Spleen (tissue), 11 donors: ENCODE measurements around the gene BABAM2. TPM values are rescaled to one million over a fixed set of nuclear protein-coding genes. Genes with fewer than 3 reads are reported as not detected.

Experiments used
- DNase-seq: peaks from one replicate; pipeline ENCODE4 v3.0.0-alpha.2; 2020
- H3K27ac ChIP-seq, 8 donors: fragments of 200-600 bp; sonication (generic) in 7 of 8; 1 replicate in 4 of 8; 2 replicates in 4 of 8; pipeline versions ENCODE4 v1.5.0 to v1.8.0; 2016 to 2021; ENCODE audit warnings: inconsistent platforms in 4 of 8, mild to moderate bottlenecking in 4 of 8, moderate library complexity in 1 of 8
- H3K27me3 ChIP-seq, 7 donors: fragments of 200-600 bp; sonication (generic) in 6 of 7; replicated peaks in 1 of 7; 1 replicate in 4 of 7; 2 replicates in 3 of 7; pipeline versions ENCODE4 v1.5.0 to v1.8.0; 2016 to 2021; ENCODE audit warnings: inconsistent platforms in 3 of 7, mild to moderate bottlenecking in 1 of 7
- H3K36me3 ChIP-seq, 6 donors: fragments of 200-600 bp; sonication (generic) in 5 of 6; 1 replicate in 4 of 6; 2 replicates in 2 of 6; pipeline versions ENCODE4 v1.5.0 to v1.8.0; 2016 to 2021; ENCODE audit warnings: inconsistent platforms in 2 of 6
- H3K4me1 ChIP-seq, 6 donors: fragments of 200-600 bp; sonication (generic) in 5 of 6; 1 replicate in 3 of 6; 2 replicates in 3 of 6; pipeline versions ENCODE4 v1.5.0 to v1.8.0; 2016 to 2021; ENCODE audit warnings: inconsistent platforms in 3 of 6
- H3K4me3 ChIP-seq, 8 donors: fragments of 200-600 bp; sonication (generic) in 7 of 8; 1 replicate in 4 of 8; 2 replicates in 4 of 8; pipeline versions ENCODE4 v1.5.0 to v1.8.0; 2016 to 2021; ENCODE audit warnings: inconsistent platforms in 4 of 8, mild to moderate bottlenecking in 4 of 8, moderate library complexity in 2 of 8
- H3K9me3 ChIP-seq, 8 donors: fragments of 200-600 bp; sonication (generic) in 7 of 8; 1 replicate in 4 of 8; 2 replicates in 4 of 8; pipeline versions ENCODE4 v1.5.0 to v1.8.0; 2016 to 2021; ENCODE audit warnings: inconsistent platforms in 4 of 8
- POLR2A ChIP-seq, 3 donors: fragments of 450-650 bp; IDR thresholded peaks; one replicate each; pipeline ENCODE4 v1.5.1; 2017; ENCODE audit warnings: antibody characterized with exemption in 3 of 3, mild to moderate bottlenecking in 1 of 3
- POLR2AphosphoS5 ChIP-seq, 3 donors: sonication (generic); formaldehyde crosslinking; IDR thresholded peaks; one replicate each; pipeline ENCODE4 v1.5.1; 2017; ENCODE audit warnings: antibody characterized with exemption in 3 of 3
- WGBS, 5 donors: extraction: QIAGEN DNeasy Blood & Tissue Kit in 3 of 5; methylation state at CpG; one replicate each; pipeline versions ENCODE4 v1.1.5 to v1.1.7; 2013 to 2018; 5-methylcytosine and 5-hydroxymethylcytosine counted together
- intact Hi-C: fragments of 100-400 bp; cut with DNase I; formaldehyde crosslinking; loops from one replicate; pipeline ENCODE4 v1.15.0; 2023; ENCODE audit warnings: low total_unique reads
- polyA plus RNA-seq, 3 donors: library from polyadenylated mRNA; stranded (reverse); fragments of 200-250 nt; gene quantifications; one replicate each; pipeline ENCODE4 v1.2.1, GENCODE V29; 2013
- total RNA-seq, 7 donors: library from RNA; depleted of rRNA in 3 of 7; stranded (reverse); fragments of >200 nt in 3 of 7; fragmentation: NEBNext Ultra II Directional in 4 of 7; extraction: Animal tissue kit (Norgen Biotek cat#: 25700) in 4 of 7; gene quantifications; one replicate each; pipeline versions ENCODE4 v1.1.0 to v1.2.1, GENCODE V29; 2016 to 2021
- TF ChIP-seq, protein P1 (sequence below), 11 experiments: fragments of 200-600 bp in 7 of 11; fragments of 450-650 bp in 4 of 11; sonication (generic) in 4 of 11; IDR thresholded peaks in 8 of 11; conservative IDR thresholded peaks in 3 of 11; 1 replicate in 7 of 11; 2 replicates in 4 of 11; pipeline versions ENCODE4 v1.4.0 to v1.8.0; 2016 to 2021; ENCODE audit warnings: antibody characterized with exemption in 11 of 11, inconsistent platforms in 4 of 11, mild to moderate bottlenecking in 1 of 11
- donor health status: healthy with polysubstance abuse.
- donor health status: DM: no; HTN: no; CAD: no; lungs with moderate emphysema.
- donor health status: DM: no; HTN: no; CAD: no.
- donor health status: Bipolar disorder and iron deficiency.
- donor health status: healthy.
- donor health status: DM: no; HTN: no; CAD: no.
- donor health status: DM: yes; HTN: yes; CAD: no.

Gene BABAM2
- total and polyA plus RNA-seq, 10 donors, result 16.1 to 70.1 (median 55.0) TPM

DNA sequence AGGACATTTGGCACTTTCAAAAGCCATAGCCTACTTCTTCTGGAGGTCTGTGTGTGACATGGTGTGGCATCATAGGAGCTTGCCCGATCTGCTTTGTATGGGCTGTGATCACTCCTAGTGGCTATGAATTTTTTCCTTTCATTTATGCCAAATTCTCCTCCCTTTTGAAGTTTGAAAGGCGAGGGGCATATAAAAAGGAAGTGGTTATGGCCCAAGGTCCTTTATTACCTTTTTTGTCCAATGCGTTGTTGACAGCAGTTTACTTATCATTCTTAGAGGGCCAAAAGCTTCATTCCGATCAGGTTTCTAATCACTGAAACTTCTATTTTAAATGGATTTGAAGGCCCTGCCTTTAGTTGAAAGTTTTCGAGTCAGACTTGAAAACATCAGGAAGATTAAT, 277.8 kb downstream of the BABAM2 start:
- Histone ChIP-seq H3K4me3 (no peak overlapping the region), H3K4me1 (peaks cover 0 to 5% (median 0%) of the 10 kb centered on the region in 6 donors), H3K27ac (no peak overlapping the region), H3K9me3 (no peaks in the 10 kb centered on the region), H3K27me3 (no peaks in the 10 kb centered on the region), H3K36me3 (no peaks in the 10 kb centered on the region)
- intact Hi-C loops, result no loop called here
- WGBS, 5 donors, result 81 to 89% (median 83%) methylated on average over 5 of the region's 5 CpGs
- DNase-seq, result no peak
- TF ChIP-seq POLR2A (IDR thresholded peaks at IDR 0.05), result no peak
- TF ChIP-seq, protein P1, sequence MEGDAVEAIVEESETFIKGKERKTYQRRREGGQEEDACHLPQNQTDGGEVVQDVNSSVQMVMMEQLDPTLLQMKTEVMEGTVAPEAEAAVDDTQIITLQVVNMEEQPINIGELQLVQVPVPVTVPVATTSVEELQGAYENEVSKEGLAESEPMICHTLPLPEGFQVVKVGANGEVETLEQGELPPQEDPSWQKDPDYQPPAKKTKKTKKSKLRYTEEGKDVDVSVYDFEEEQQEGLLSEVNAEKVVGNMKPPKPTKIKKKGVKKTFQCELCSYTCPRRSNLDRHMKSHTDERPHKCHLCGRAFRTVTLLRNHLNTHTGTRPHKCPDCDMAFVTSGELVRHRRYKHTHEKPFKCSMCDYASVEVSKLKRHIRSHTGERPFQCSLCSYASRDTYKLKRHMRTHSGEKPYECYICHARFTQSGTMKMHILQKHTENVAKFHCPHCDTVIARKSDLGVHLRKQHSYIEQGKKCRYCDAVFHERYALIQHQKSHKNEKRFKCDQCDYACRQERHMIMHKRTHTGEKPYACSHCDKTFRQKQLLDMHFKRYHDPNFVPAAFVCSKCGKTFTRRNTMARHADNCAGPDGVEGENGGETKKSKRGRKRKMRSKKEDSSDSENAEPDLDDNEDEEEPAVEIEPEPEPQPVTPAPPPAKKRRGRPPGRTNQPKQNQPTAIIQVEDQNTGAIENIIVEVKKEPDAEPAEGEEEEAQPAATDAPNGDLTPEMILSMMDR (IDR thresholded peaks at IDR 0.05 in 8 of 11, conservative IDR thresholded peaks at IDR 0.05 in 3 of 11), result no peak
- no peak for TF ChIP-seq POLR2AphosphoS5 (IDR thresholded peaks at IDR 0.05)

DNA sequence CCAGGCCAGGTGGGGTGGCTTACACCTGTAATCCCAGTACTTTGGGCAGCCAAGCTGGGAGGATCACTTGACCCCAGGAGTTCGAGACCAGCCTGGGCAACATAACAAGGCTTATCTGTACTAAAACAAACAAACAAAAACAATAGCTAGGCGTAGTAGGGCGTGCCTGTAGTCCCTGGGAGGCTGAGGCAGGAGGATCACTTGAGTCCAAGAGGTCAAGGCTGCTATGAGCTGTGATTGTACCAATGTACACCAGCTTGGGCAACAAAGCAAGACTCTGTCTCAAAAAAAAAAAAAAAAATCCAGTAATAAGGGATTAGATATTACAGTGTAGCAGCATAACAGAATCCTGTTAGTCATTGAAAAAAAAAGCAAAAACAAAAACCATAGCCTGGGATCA, 279.0 kb downstream of the BABAM2 start:
- no peak for DNase-seq
- Histone ChIP-seq H3K4me3 (no peak overlapping the region), H3K9me3 (no peaks in the 10 kb centered on the region), H3K36me3 (no peaks in the 10 kb centered on the region), H3K27me3 (no peaks in the 10 kb centered on the region), H3K27ac (no peak overlapping the region), H3K4me1 (peaks cover 0 to 5% (median 0%) of the 10 kb centered on the region in 6 donors)
- no peak for TF ChIP-seq POLR2AphosphoS5 (IDR thresholded peaks at IDR 0.05)
- TF ChIP-seq, protein P1 (IDR thresholded peaks at IDR 0.05 in 8 of 11, conservative IDR thresholded peaks at IDR 0.05 in 3 of 11), result no peak
- TF ChIP-seq POLR2A (IDR thresholded peaks at IDR 0.05), result no peak
- intact Hi-C loops, result no loop called here
- 70 to 96% (median 82%) methylated on average over 3 of the region's 3 CpGs for WGBS, 5 donors

DNA sequence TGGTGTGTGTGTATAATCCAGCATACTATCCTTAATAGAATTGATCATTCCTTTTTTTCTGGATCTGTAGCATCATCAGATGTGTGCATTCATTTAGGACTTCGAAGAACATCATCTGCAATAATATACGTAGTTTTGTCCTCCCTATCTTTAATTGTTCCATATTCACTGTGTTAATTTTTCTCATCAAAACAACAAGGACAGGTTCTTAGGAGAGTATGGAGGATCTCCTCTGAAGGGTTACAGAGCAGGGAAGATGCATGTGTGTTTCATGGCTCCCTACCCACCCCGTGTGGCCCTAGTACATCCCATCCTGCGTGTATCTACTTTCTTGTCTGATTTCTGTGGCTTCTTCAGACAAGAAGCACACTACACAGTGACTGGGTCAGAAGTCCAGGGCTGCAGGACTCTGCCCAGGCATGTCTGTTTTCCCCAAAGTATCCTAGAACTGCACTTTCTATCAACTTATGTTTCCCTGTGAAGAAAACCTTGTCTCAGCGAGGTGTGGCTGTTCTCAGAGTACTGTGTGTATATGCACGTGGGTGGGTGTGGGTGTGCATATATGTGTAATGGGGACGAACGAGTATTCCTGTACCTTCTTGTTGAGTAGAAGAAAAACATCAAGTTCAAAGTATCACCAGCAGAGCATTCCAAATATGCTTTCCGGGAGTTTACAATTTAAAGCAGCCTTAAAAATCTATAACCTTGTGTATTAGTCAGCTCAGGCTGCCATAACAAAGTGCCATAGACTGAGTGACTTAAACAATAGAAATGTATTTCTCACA, 281.8 kb downstream of the BABAM2 start:
- intact Hi-C loops, result no loop called here
- Histone ChIP-seq H3K4me1 (no peaks in the 10 kb centered on the region), H3K27ac (no peak overlapping the region), H3K9me3 (peaks cover 5 to 22% (median 15%) of the 10 kb centered on the region in 8 donors), H3K4me3 (no peak overlapping the region), H3K36me3 (peaks cover 0 to 12% (median 6%) of the 10 kb centered on the region in 6 donors), H3K27me3 (no peaks in the 10 kb centered on the region)
- TF ChIP-seq POLR2AphosphoS5 (IDR thresholded peaks at IDR 0.05), result no peak
- TF ChIP-seq, protein P1 (IDR thresholded peaks at IDR 0.05 in 8 of 11, conservative IDR thresholded peaks at IDR 0.05 in 3 of 11), result no peak
- no peak for TF ChIP-seq POLR2A (IDR thresholded peaks at IDR 0.05)
- no peak for DNase-seq
- 92 to 96% (median 95%) methylated on average over 9 of the region's 9 CpGs for WGBS, 5 donors

DNA sequence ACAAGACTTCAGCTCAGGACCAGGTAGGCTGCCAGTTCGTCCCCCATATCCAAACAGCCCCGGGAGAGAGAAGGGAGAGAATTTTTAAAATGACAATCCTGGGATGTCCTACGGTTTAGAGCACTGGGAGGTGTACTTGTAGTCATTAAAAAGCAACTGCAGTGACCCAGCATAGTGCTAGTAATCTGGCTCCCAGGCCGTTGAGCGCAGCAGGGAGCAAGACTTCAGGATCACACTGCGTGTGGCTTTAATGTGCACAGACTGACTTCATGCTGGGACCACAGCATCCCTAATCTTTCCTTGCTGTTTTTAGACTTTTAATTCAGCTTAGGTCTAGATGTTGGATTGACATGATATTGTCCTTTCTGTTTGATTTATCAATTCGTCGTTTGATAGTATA, 282.8 kb downstream of the BABAM2 start:
- no peak overlapping the region for H3K27ac ChIP-seq
- H3K4me3 ChIP-seq, result no peak overlapping the region
- 82 to 95% (median 86%) methylated on average over 8 of the region's 8 CpGs for WGBS, 5 donors
- no peaks in the 10 kb centered on the region for H3K4me1 ChIP-seq
- H3K27me3 ChIP-seq, result no peaks in the 10 kb centered on the region
- H3K9me3 ChIP-seq, result peaks cover 5 to 29% (median 20%) of the 10 kb centered on the region in 8 donors
- intact Hi-C loops, result no loop called here
- TF ChIP-seq, protein P1 (IDR thresholded peaks at IDR 0.05 in 8 of 11, conservative IDR thresholded peaks at IDR 0.05 in 3 of 11), result no peak
- TF ChIP-seq POLR2AphosphoS5 (IDR thresholded peaks at IDR 0.05) (no peak), POLR2A (IDR thresholded peaks at IDR 0.05) (no peak)
- no peak for DNase-seq
- peaks cover 0 to 12% (median 6%) of the 10 kb centered on the region in 6 donors for H3K36me3 ChIP-seq
